Left lung (tissue), 10 donors: Measurements from ENCODE around the gene VRK3. TPM values are rescaled to one million over a fixed set of nuclear protein-coding genes. Genes with fewer than 3 reads are reported as not detected.

Experiments used
- ATAC-seq: fragments of 200-7000 bp; cut with Tn5 transposase; one replicate; pipeline ENCODE4 v1.9.1; 2020; ENCODE audit warnings: moderate library complexity
- DNase-seq, 4 donors: peaks; one replicate each; pipeline ENCODE4 v3.0.0-alpha.2; 2013 to 2020
- H3K27ac ChIP-seq, 2 donors: fragments of 200-600 bp; sonication (generic) in 1 of 2; one replicate each; pipeline versions ENCODE4 v1.5.0 to v1.8.0; 2020 to 2021
- H3K27me3 ChIP-seq, 2 donors: fragments of 200-600 bp; sonication (generic) in 1 of 2; one replicate each; pipeline versions ENCODE4 v1.5.0 to v1.8.0; 2020 to 2021
- H3K36me3 ChIP-seq, 2 donors: fragments of 200-600 bp; sonication (generic) in 1 of 2; one replicate each; pipeline versions ENCODE4 v1.5.0 to v1.8.0; 2020 to 2021
- H3K4me1 ChIP-seq, 2 donors: fragments of 200-600 bp; one replicate each; pipeline ENCODE4 v1.8.0; 2021
- H3K4me3 ChIP-seq, 2 donors: fragments of 200-600 bp; sonication (generic) in 1 of 2; one replicate each; pipeline versions ENCODE4 v1.5.0 to v1.8.0; 2020 to 2021; ENCODE audit warnings: mild to moderate bottlenecking in 1 of 2
- H3K9me3 ChIP-seq, 2 donors: fragments of 200-600 bp; sonication (generic) in 1 of 2; one replicate each; pipeline versions ENCODE4 v1.5.0 to v1.8.0; 2020 to 2021
- intact Hi-C, 2 donors: fragments of 100-400 bp; cut with DNase I; formaldehyde crosslinking; loops; one replicate each; pipeline versions ENCODE4 v1.11.2 to v1.14.2; 2022
- polyA plus RNA-seq, 6 donors: library from polyadenylated mRNA; unstranded; fragments of 120-200 nt; gene quantifications; one replicate each; pipeline ENCODE4 v1.2.1, GENCODE V29; 2013; ENCODE audit not compliant: insufficient read length in 6 of 6
- total RNA-seq, 2 donors: library from RNA; stranded (reverse); fragmentation: NEBNext Ultra II Directional; extraction: Animal tissue kit (Norgen Biotek cat#: 25700); gene quantifications; one replicate each; pipeline ENCODE4 v1.2.1, GENCODE V29; 2021
- TF ChIP-seq, protein P1 (sequence below), 2 donors: fragments of 200-600 bp; sonication (generic) in 1 of 2; IDR thresholded peaks; one replicate each; pipeline versions ENCODE4 v1.5.0 to v1.8.0; 2021; ENCODE audit warnings: antibody characterized with exemption in 2 of 2
- donor health status: DM: no; HTN: yes; CAD: no.
- donor health status: DM: no; HTN: no; CAD: no.

Gene VRK3
- total and polyA plus RNA-seq, 8 donors: 37.5 to 43.4 (median 39.4) TPM

DNA sequence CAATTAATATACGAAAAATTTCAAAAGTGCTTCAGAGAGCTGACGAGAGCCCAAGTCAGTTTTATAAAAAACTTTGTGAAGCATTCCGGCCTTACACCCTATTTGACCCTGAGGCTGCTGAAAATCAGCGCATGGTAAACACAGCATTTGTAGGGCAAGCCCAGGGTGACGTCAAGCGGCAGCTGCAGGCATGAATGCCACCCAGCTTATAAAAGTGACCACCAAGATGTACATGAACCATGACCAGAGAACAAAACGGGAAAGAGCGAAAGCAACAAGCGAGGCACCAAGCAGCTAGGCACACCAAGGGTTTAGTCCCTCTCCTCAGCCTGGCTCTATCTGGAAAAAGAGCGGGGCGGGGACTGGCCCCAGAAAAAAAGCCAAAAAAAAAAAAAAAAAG is 70.2 kb downstream of the VRK3 start:
- intact Hi-C loops: no loop called here
- Histone ChIP-seq H3K27ac (peak overlapping the region in 1 of 2 donors; percentile 57), H3K4me1 (peaks cover 4 to 50% of the 10 kb centered on the region in 2 donors), H3K27me3 (peaks cover 0 to 31% of the 10 kb centered on the region in 2 donors), H3K36me3 (no peaks in the 10 kb centered on the region), H3K4me3 (no peak overlapping the region), H3K9me3 (no peaks in the 10 kb centered on the region)
- TF ChIP-seq, protein P1, sequence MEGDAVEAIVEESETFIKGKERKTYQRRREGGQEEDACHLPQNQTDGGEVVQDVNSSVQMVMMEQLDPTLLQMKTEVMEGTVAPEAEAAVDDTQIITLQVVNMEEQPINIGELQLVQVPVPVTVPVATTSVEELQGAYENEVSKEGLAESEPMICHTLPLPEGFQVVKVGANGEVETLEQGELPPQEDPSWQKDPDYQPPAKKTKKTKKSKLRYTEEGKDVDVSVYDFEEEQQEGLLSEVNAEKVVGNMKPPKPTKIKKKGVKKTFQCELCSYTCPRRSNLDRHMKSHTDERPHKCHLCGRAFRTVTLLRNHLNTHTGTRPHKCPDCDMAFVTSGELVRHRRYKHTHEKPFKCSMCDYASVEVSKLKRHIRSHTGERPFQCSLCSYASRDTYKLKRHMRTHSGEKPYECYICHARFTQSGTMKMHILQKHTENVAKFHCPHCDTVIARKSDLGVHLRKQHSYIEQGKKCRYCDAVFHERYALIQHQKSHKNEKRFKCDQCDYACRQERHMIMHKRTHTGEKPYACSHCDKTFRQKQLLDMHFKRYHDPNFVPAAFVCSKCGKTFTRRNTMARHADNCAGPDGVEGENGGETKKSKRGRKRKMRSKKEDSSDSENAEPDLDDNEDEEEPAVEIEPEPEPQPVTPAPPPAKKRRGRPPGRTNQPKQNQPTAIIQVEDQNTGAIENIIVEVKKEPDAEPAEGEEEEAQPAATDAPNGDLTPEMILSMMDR (IDR thresholded peaks at IDR 0.05): no peak
- ATAC-seq: no peak
- peak in 2 of 4 donors; percentile 8 to 59 for DNase-seq

DNA sequence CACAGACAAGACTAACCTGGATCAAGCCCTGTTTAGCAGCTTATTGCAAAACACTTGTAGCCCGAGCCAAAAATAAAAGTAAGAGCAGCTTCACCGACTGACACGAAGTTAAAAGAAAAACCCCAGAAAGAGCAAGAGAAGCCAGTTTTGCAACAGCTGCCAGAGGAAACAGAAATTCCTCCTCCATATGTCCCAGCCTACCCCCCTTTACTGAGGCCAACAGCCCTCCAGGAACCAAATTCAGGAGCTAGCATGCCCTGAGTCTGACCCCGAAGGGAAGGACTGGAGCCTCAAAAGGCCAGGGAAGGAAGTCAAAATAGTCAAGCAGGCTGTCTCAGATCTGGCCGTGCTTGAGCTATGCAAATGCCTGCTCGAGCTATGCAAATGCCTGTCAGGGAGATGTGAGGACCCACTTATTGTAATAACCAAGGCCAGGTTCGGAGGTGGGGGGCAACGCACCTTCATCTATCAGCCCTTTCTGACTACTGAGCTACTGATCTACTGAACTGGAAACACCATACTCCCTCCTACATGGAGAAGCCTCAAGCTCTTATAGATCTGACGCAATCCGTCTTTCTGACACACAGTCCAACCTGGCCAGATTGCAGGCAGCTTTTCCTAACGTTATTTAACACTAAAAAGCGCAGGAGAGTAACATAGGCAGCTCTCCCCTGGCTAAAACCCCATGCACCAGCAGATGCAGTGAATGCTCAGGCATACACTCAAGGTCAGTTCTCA is 70.9 kb downstream of the VRK3 start:
- H3K4me3 ChIP-seq: no peak overlapping the region
- no peaks in the 10 kb centered on the region for H3K9me3 ChIP-seq
- peak in 2 of 4 donors; percentile 13 to 64 for DNase-seq
- TF ChIP-seq, protein P1 (IDR thresholded peaks at IDR 0.05): no peak
- H3K27ac ChIP-seq: peak overlapping the region in 1 of 2 donors; percentile 57
- intact Hi-C loops: no loop called here
- H3K36me3 ChIP-seq: no peaks in the 10 kb centered on the region
- H3K27me3 ChIP-seq: peaks cover 0 to 31% of the 10 kb centered on the region in 2 donors
- ATAC-seq: peak; percentile 71
- H3K4me1 ChIP-seq: peaks cover 4 to 50% of the 10 kb centered on the region in 2 donors

DNA sequence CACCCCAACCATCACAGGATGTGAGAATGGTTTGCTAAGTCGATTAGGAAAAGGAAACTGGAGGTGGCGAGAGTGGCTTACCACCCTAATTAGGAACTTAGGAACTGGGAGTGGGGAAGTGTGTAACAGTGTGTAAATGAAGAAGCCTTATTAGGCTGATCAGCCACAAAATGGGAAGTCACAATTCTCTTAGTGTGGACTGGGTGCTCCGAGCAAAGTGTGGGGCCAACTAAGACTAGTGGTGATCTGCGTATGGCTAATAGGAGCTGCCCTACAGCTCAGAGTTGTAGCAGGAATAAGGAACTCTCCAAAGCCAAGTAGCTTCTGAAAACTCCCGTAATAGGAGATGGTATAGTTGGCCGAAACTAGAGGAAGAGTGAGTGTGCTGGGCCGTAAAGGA is 71.8 kb downstream of the VRK3 start:
- H3K4me3 ChIP-seq: no peak overlapping the region
- ATAC-seq (peak; percentile 60), DNase-seq (no peak)
- peaks cover 0 to 22% of the 10 kb centered on the region in 2 donors for H3K27me3 ChIP-seq
- intact Hi-C loops: no loop called here
- H3K9me3 ChIP-seq: no peaks in the 10 kb centered on the region
- TF ChIP-seq, protein P1 (IDR thresholded peaks at IDR 0.05): no peak
- H3K36me3 ChIP-seq: no peaks in the 10 kb centered on the region
- H3K4me1 ChIP-seq: peaks cover 4 to 50% of the 10 kb centered on the region in 2 donors
- H3K27ac ChIP-seq: peak overlapping the region in 1 of 2 donors; percentile 57

DNA sequence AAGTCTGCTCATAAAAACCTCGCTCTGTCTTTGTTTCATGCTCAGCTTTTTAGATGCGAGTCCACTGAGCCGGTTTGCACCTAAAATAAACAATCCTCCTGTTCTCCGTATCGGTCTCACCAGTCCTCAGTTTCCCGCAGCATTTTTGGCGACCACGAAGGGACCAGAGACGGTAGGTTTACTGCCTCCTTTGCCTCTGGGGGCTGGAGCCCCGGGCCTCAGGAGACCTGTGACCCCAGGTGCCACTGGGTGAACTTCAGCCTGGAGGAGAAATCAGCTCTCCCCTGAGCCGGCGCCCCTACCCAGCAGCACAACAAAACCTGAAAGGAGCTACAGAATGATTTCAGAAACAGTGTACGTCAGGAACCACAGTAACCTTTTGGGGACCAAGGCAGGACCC is 72.3 kb downstream of the VRK3 start:
- H3K27ac ChIP-seq: peak overlapping the region in 1 of 2 donors; percentile 57
- DNase-seq (peak in 1 of 4 donors; percentile 49), ATAC-seq (no peak)
- no peaks in the 10 kb centered on the region for H3K36me3 ChIP-seq
- no peaks in the 10 kb centered on the region for H3K9me3 ChIP-seq
- intact Hi-C loops: no loop called here
- peaks cover 4 to 50% of the 10 kb centered on the region in 2 donors for H3K4me1 ChIP-seq
- peaks cover 0 to 22% of the 10 kb centered on the region in 2 donors for H3K27me3 ChIP-seq
- no peak overlapping the region for H3K4me3 ChIP-seq
- TF ChIP-seq, protein P1 (IDR thresholded peaks at IDR 0.05): no peak

DNA sequence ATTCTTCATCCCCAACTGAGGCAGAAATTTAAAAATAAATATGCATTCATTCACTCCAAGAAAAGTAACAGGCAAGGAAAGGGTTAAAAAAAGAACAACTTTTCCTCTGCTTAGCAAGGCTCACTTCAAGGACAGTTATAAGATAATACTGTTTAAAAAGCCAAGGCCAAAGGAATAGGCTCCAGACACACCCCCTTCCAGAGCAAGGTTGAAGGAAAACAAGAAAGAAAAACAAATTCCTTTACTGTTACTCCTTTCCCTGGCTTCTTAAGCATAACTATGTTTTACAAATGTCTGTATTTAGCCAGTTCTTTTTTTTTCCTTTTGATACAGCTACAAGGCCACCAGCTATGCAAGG is 72.7 kb downstream of the VRK3 start:
- H3K27me3 ChIP-seq: peaks cover 0 to 21% of the 10 kb centered on the region in 2 donors
- no peaks in the 10 kb centered on the region for H3K36me3 ChIP-seq
- TF ChIP-seq, protein P1 (IDR thresholded peaks at IDR 0.05): no peak
- no peak overlapping the region for H3K4me3 ChIP-seq
- no peak overlapping the region for H3K27ac ChIP-seq
- H3K9me3 ChIP-seq: no peaks in the 10 kb centered on the region
- no peak for DNase-seq
- peaks cover 4 to 50% of the 10 kb centered on the region in 2 donors for H3K4me1 ChIP-seq
- no peak for ATAC-seq
- intact Hi-C loops: no loop called here
